HEK293 (cell line): ENCODE data around the gene GATAD2A.

Source experiments
- MYNN ChIP-seq: fragments of 450-650 bp; formaldehyde crosslinking; IDR thresholded peaks from 2 replicates; pipeline ENCODE4 v1.5.1; 2016; ENCODE audit warnings: missing biosample characterization, missing genetic modification characterization, borderline replicate concordance
- PRDM1 ChIP-seq: fragments of 450-650 bp; formaldehyde crosslinking; IDR thresholded peaks from 2 replicates; pipeline ENCODE4; 2016; ENCODE audit warnings: missing biosample characterization, missing genetic modification characterization
- SP2 ChIP-seq: fragments of 450-650 bp; formaldehyde crosslinking; IDR thresholded peaks from 2 replicates; pipeline ENCODE4 v1.5.1; 2016; ENCODE audit warnings: missing biosample characterization, missing genetic modification characterization

GRCh38 chr19:19452243-19453124, 47.0 kb downstream of the GATAD2A start:
- no peak for TF ChIP-seq MYNN (tag by site-specific recombination)
- TF ChIP-seq PRDM1 = no peak
- TF ChIP-seq SP2 (tag by site-specific recombination) = no peak
